Measurements from ENCODE around the gene QRICH1. TPM values are rescaled to one million over a fixed set of nuclear protein-coding genes. Genes with fewer than 3 reads are reported as not detected.
A peak's percentile ranks its signal among the peaks of the same experiment; 100 is the strongest.

Gene QRICH1
- total and polyA plus RNA-seq, 2 of the 13 experiments (the other 11 are each of a cell fraction or from before 2014, with no cell fraction given): 52.6 to 102 TPM

- no peaks in the 10 kb centered on the region for H4K20me1 ChIP-seq (ENCODE audit: insufficient read depth, low read length)
- H3K4me1 ChIP-seq (ENCODE audit: insufficient read depth, low read length): peaks cover 19% of the 10 kb centered on the region
- ChIA-PET CTCF (ENCODE audit: low intra/inter-chr PET ratio, low total read pairs) (no interaction called here), POLR2A (interaction anchor here (2.0 to 4.3 kb wide), 2 partner anchors 10 to 11 kb away, joined by 11 to 110 read pairs; partner anchors contain the start of gene LAMB2)
- H2AFZ ChIP-seq (ENCODE audit: low read length): no peak overlapping the region
- ATAC-seq: no peak
- peaks cover 14% of the 10 kb centered on the region for H3K79me2 ChIP-seq (ENCODE audit: insufficient read depth, low read length)
- no peak for FAIRE-seq
- H3K27me3 ChIP-seq (ENCODE audit: control insufficient read depth in 1 of 2, insufficient read depth in 2 of 2, low read length in 2 of 2): no peaks in the 10 kb centered on the region; a peak in 1 of 5 replicates
- H3K36me3 ChIP-seq (replicated peaks in 1 of 2; ENCODE audit: control insufficient read depth in 1 of 2, insufficient read depth in 2 of 2, low read length in 2 of 2): peaks cover 13 to 37% of the 10 kb centered on the region in 2 experiments
- no peaks in the 10 kb centered on the region for H3K9me3 ChIP-seq (ENCODE audit: low read length)
- in situ Hi-C loops (cut with HindIII; ENCODE audit: extremely low pct_ligation_motif_present, low pct_unique_long_range_greater_than_20kb) (no loop called here), intact Hi-C loops (cut with micrococcal nuclease; ENCODE audit: unreplicated experiment) (no loop called here)
- 0 out of 2 replicates have a peak, but pooled peaks have one; percentile 4 for TF ChIP-seq RBFOX2 (IDR thresholded peaks at IDR 0.05; ENCODE audit: low read depth, low read length)
- no peak for TF ChIP-seq HBP1 (CRISPR knock-in tag; IDR thresholded peaks at IDR 0.05; ENCODE audit: low read depth)
- TF ChIP-seq ZBTB14 (CRISPR knock-in tag; IDR thresholded peaks at IDR 0.05): no peak
- no peak for TF ChIP-seq PHB2 (IDR thresholded peaks at IDR 0.05; ENCODE audit: partially characterized antibody)
- no peak for TF ChIP-seq ZNF256 (CRISPR knock-in tag; conservative IDR thresholded peaks at IDR 0.05)
- no peak for TF ChIP-seq ZNF569 (CRISPR knock-in tag; IDR thresholded peaks at IDR 0.05; ENCODE audit: borderline replicate concordance)
- TF ChIP-seq AGO2 (optimal IDR thresholded peaks at IDR 0.05; ENCODE audit: low read depth, low read length): peak; percentile 40
- no peak for DNase-seq (ENCODE audit: low spot score)
- no peak overlapping the region for H3K4me3 ChIP-seq (replicated peaks in 1 of 3; ENCODE audit: insufficient read depth in 1 of 3, low read depth in 2 of 3, low read length in 3 of 3)
- no peak overlapping the region for H3K27ac ChIP-seq (ENCODE audit: extremely low read length, insufficient read depth, low read length)
- H3K4me2 ChIP-seq (ENCODE audit: low read depth, low read length): no peak overlapping the region
- WGBS (ENCODE audit: low lambda C conversion rate): 98% methylated on average over 14 of the region's 17 CpGs
- no TSS peak for BruUV-seq (replicated peaks)
- no peak overlapping the region for H3K9ac ChIP-seq (ENCODE audit: insufficient read depth, low read depth, low read length)
These were observed 29.1 kb upstream of the QRICH1 start for GRCh38 chr3:49122886-49123545.

All from HepG2 (cell line).